H9 (cell line): ENCODE results near the gene TRIM23. TPM values are rescaled to one million over a fixed set of nuclear protein-coding genes. Genes with fewer than 3 reads are reported as not detected.

Experiments
- DNase-seq: peaks from one replicate; pipeline ENCODE4 v3.0.0-alpha.2; 2017
- H2AFZ ChIP-seq: one replicate; pipeline ENCODE4 v1.6.1; 2013; ENCODE audit warnings: mild to moderate bottlenecking, low read length, control low read depth, moderate library complexity
- H2AK5ac ChIP-seq: 2 replicates; pipeline ENCODE4 v1.6.1; 2013; ENCODE audit warnings: low read length, control low read depth, mixed read lengths; ENCODE audit not compliant: insufficient read length
- H2BK120ac ChIP-seq: one replicate; pipeline ENCODE4 v1.6.1; 2013; ENCODE audit warnings: low read depth, mild to moderate bottlenecking, low read length, control low read depth, inconsistent platforms; ENCODE audit not compliant: poor library complexity, severe bottlenecking
- H2BK12ac ChIP-seq: 2 replicates; pipeline ENCODE4 v1.6.1; 2013; ENCODE audit warnings: low read length, control low read depth, mixed read lengths, low read depth; ENCODE audit not compliant: insufficient read length
- H2BK15ac ChIP-seq: 2 replicates; pipeline ENCODE4 v1.6.1; 2013; ENCODE audit warnings: low read depth, low read length, control low read depth
- H2BK20ac ChIP-seq: one replicate; pipeline ENCODE4 v1.6.1; 2013; ENCODE audit warnings: low read depth, mild to moderate bottlenecking, low read length, control low read depth, inconsistent platforms; ENCODE audit not compliant: poor library complexity, severe bottlenecking
- H2BK5ac ChIP-seq: 2 replicates; pipeline ENCODE4 v1.6.1; 2013; ENCODE audit warnings: low read length, control low read depth, mixed read lengths; ENCODE audit not compliant: insufficient read length
- H3K14ac ChIP-seq: 2 replicates; pipeline ENCODE4 v1.6.1; 2013; ENCODE audit warnings: low read length, control low read depth; ENCODE audit not compliant: insufficient read depth
- H3K18ac ChIP-seq: 2 replicates; pipeline ENCODE4 v1.6.1; 2013; ENCODE audit warnings: low read depth, mild to moderate bottlenecking, mixed read lengths, low read length, control low read depth; ENCODE audit not compliant: insufficient read length
- H3K23ac ChIP-seq: 2 replicates; pipeline ENCODE4 v1.6.1; 2013; ENCODE audit warnings: low read length, control low read depth, mixed read lengths, low read depth; ENCODE audit not compliant: insufficient read length
- H3K23me2 ChIP-seq: 2 replicates; pipeline ENCODE4 v1.6.1; 2013; ENCODE audit warnings: low read depth, mild to moderate bottlenecking, mixed read lengths, low read length, control low read depth; ENCODE audit not compliant: insufficient read length, poor library complexity, severe bottlenecking
- H3K27ac ChIP-seq: 2 replicates; pipeline ENCODE4 v1.5.1; 2013; ENCODE audit warnings: low read length, control low read depth, mixed read lengths, low read depth; ENCODE audit not compliant: insufficient read length
- H3K27me3 ChIP-seq: 2 replicates; pipeline ENCODE4 v1.6.1; 2013; ENCODE audit warnings: low read length, control low read depth, inconsistent platforms; ENCODE audit not compliant: insufficient read depth
- H3K4ac ChIP-seq: 2 replicates; pipeline ENCODE4 v1.6.1; 2013; ENCODE audit warnings: low read depth, mild to moderate bottlenecking, control low read depth, inconsistent platforms, low read length, moderate library complexity
- H3K4me1 ChIP-seq: 2 replicates; pipeline ENCODE4 v1.6.1; 2013; ENCODE audit warnings: low read length, control low read depth, inconsistent platforms; ENCODE audit not compliant: insufficient read depth
- H3K4me2 ChIP-seq: 2 replicates; pipeline ENCODE4 v1.6.1; 2013; ENCODE audit warnings: low read length, control low read depth, mixed read lengths; ENCODE audit not compliant: insufficient read length, insufficient read depth
- H3K56ac ChIP-seq: 2 replicates; pipeline ENCODE4 v1.6.1; 2013; ENCODE audit warnings: low read depth, mild to moderate bottlenecking, mixed read lengths, low read length, control low read depth; ENCODE audit not compliant: insufficient read length
- H3K79me1 ChIP-seq: 2 replicates; pipeline ENCODE4 v1.6.1; 2013; ENCODE audit warnings: low read depth, mild to moderate bottlenecking, moderate library complexity, low read length, control low read depth, inconsistent platforms; ENCODE audit not compliant: insufficient read depth, poor library complexity, severe bottlenecking
- H3K79me2 ChIP-seq: 2 replicates; pipeline ENCODE4 v1.6.1; 2013; ENCODE audit warnings: low read length, control low read depth, inconsistent platforms; ENCODE audit not compliant: insufficient read depth
- H3K9ac ChIP-seq: 2 replicates; pipeline ENCODE4 v1.6.1; 2013; ENCODE audit warnings: low read length, control low read depth, mixed read lengths; ENCODE audit not compliant: insufficient read length; ENCODE audit errors: extremely low read depth
- H3K9me3 ChIP-seq: one replicate; pipeline ENCODE4 v1.6.1; 2013; ENCODE audit warnings: low read depth, low read length, inconsistent platforms; ENCODE audit not compliant: control insufficient read depth
- H3T11ph ChIP-seq: one replicate; pipeline ENCODE4 v1.6.1; 2013; ENCODE audit warnings: mild to moderate bottlenecking, low read length, control low read depth, inconsistent platforms
- H4K20me1 ChIP-seq: one replicate; pipeline ENCODE4 v1.6.1; 2013; ENCODE audit not compliant: control insufficient read depth, insufficient read length, insufficient read depth
- H4K5ac ChIP-seq: 2 replicates; pipeline ENCODE4 v1.6.1; 2013; ENCODE audit warnings: low read depth, mild to moderate bottlenecking, mixed read lengths, low read length, control low read depth; ENCODE audit not compliant: insufficient read length
- H4K8ac ChIP-seq: replicated peaks from 2 replicates; pipeline ENCODE4 v1.6.1; 2013; ENCODE audit warnings: low read length, control low read depth, mixed read lengths, low read depth; ENCODE audit not compliant: insufficient read length
- H4K91ac ChIP-seq: 2 replicates; pipeline ENCODE4 v1.6.1; 2013; ENCODE audit warnings: low read depth, mild to moderate bottlenecking, moderate library complexity, mixed read lengths, low read length, control low read depth; ENCODE audit not compliant: insufficient read length
- H3K27ac Mint-ChIP-seq, 3 experiments: 2 replicates in 2 of 3; 3 replicates in 1 of 3; pipeline ENCODE4 v1.8.0; 2020 to 2021; ENCODE audit warnings: mixed read lengths in 3 of 3, mild to moderate bottlenecking in 1 of 3, moderate library complexity in 1 of 3
- H3K27me3 Mint-ChIP-seq: 2 replicates; pipeline ENCODE4 v1.8.0; 2021; ENCODE audit warnings: low read depth, mild to moderate bottlenecking, moderate library complexity, mixed read lengths
- H3K36me3 Mint-ChIP-seq, 3 experiments: 2 replicates in 2 of 3; 3 replicates in 1 of 3; pipeline ENCODE4 v1.8.0; 2020 to 2021; ENCODE audit warnings: low read depth in 3 of 3, mixed read lengths in 3 of 3; ENCODE audit not compliant: insufficient read depth in 1 of 3
- H3K4me1 Mint-ChIP-seq, 2 experiments: 2 replicates each; pipeline ENCODE4 v1.8.0; 2020; ENCODE audit warnings: mixed read lengths in 2 of 2
- H3K4me3 Mint-ChIP-seq, 2 experiments: 2 replicates in 1 of 2; 3 replicates in 1 of 2; pipeline ENCODE4 v1.8.0; 2020 to 2021; ENCODE audit warnings: mild to moderate bottlenecking in 2 of 2, mixed read lengths in 2 of 2, moderate library complexity in 1 of 2
- H3K9me3 Mint-ChIP-seq, 2 experiments: 2 replicates in 1 of 2; 3 replicates in 1 of 2; pipeline ENCODE4 v1.8.0; 2020; ENCODE audit warnings: mild to moderate bottlenecking in 2 of 2, mixed read lengths in 2 of 2, moderate library complexity in 1 of 2
- WGBS: extraction: QIAGEN DNeasy Blood & Tissue Kit; methylation state at CpG from one replicate; pipeline ENCODE4 v1.1.7; 2013; ENCODE audit warnings: missing lambda C conversion rate, low lambda C conversion rate, mixed read lengths; ENCODE audit not compliant: insufficient read length; ENCODE audit errors: extremely low coverage; 5-methylcytosine and 5-hydroxymethylcytosine counted together
- total RNA-seq: library from RNA; stranded (reverse); gene quantifications from 2 replicates; pipeline ENCODE4 v1.2.1, GENCODE V29; 2021
- TF ChIP-seq, protein P1 (sequence below): fragments of 200-600 bp; sonication (generic); conservative IDR thresholded peaks from 3 replicates; pipeline ENCODE4 v1.8.0; 2021; ENCODE audit warnings: antibody characterized with exemption, mild to moderate bottlenecking

TRIM23 gene
- total RNA-seq, 1 experiment from 2014 or later, result 12.9 TPM

DNA sequence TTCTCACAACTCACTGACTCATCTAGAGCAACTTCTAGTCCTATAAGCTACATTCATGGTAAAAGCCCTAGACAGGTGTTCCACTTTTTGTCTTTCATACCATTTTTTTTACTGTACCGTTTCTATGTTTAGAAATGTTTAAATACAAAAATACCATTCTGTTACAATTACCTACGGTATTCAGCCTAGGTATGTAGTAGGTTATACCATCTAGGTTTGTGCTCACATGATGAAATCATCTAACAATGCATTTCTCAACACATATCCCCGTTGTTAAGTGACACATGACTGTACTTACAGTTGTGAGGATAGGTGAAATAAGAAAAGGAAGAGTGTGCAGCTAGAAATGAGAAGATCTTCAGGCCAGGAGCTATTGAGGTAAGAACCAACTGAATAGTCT is 67.4 kb downstream of the TRIM23 start:
- no peak overlapping the region for H2BK5ac ChIP-seq
- no peaks in the 10 kb centered on the region; the same call in 1 of the 2 replicates for H3K79me2 ChIP-seq
- TF ChIP-seq, protein P1, sequence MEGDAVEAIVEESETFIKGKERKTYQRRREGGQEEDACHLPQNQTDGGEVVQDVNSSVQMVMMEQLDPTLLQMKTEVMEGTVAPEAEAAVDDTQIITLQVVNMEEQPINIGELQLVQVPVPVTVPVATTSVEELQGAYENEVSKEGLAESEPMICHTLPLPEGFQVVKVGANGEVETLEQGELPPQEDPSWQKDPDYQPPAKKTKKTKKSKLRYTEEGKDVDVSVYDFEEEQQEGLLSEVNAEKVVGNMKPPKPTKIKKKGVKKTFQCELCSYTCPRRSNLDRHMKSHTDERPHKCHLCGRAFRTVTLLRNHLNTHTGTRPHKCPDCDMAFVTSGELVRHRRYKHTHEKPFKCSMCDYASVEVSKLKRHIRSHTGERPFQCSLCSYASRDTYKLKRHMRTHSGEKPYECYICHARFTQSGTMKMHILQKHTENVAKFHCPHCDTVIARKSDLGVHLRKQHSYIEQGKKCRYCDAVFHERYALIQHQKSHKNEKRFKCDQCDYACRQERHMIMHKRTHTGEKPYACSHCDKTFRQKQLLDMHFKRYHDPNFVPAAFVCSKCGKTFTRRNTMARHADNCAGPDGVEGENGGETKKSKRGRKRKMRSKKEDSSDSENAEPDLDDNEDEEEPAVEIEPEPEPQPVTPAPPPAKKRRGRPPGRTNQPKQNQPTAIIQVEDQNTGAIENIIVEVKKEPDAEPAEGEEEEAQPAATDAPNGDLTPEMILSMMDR, result no peak
- no peaks in the 10 kb centered on the region for H3K27me3 ChIP-seq
- no peaks in the 10 kb centered on the region; the same call in 1 of the 2 replicates for H3K27me3 Mint-ChIP-seq
- no peak overlapping the region for H3K56ac ChIP-seq
- no peak overlapping the region for H3K4me3 Mint-ChIP-seq
- H4K91ac ChIP-seq, result no peak overlapping the region
- H2BK20ac ChIP-seq, result no peak overlapping the region
- H4K8ac ChIP-seq, result no peak overlapping the region
- no peak overlapping the region for H3K23ac ChIP-seq
- no peak for DNase-seq
- no peak overlapping the region for H2AFZ ChIP-seq
- no peak overlapping the region for H3K4ac ChIP-seq
- no peak overlapping the region for H2BK120ac ChIP-seq
- H3K23me2 ChIP-seq, result no peaks in the 10 kb centered on the region
- no peak overlapping the region for H4K5ac ChIP-seq
- no peak overlapping the region for H3K18ac ChIP-seq
- H3T11ph ChIP-seq, result no peak overlapping the region
- no peaks in the 10 kb centered on the region for H3K4me1 ChIP-seq
- H3K27ac Mint-ChIP-seq, result no peak overlapping the region
- H3K4me2 ChIP-seq, result no peak overlapping the region
- H2BK15ac ChIP-seq, result no peak overlapping the region
- no peaks in the 10 kb centered on the region for H3K79me1 ChIP-seq
- H3K9me3 Mint-ChIP-seq, result no peaks in the 10 kb centered on the region
- H4K20me1 ChIP-seq, result no peaks in the 10 kb centered on the region
- H2BK12ac ChIP-seq, result no peak overlapping the region
- peaks cover 6 to 50% (median 40%) of the 10 kb centered on the region in 3 experiments; a peak in 5 of 7 replicates for H3K36me3 Mint-ChIP-seq
- H3K9me3 ChIP-seq, result no peaks in the 10 kb centered on the region
- H3K27ac ChIP-seq, result no peak overlapping the region
- no peak overlapping the region for H3K14ac ChIP-seq
- H3K4me1 Mint-ChIP-seq, result peaks cover under 1% of the 10 kb centered on the region in 2 experiments; a peak in 3 of 4 replicates
- no CpG with 5 or more reads among the region's 3 CpGs for WGBS
- H2AK5ac ChIP-seq, result no peak overlapping the region
- no peak overlapping the region for H3K9ac ChIP-seq
